ENCODE data around the gene KIAA1958. TPM values are rescaled to one million over a fixed set of nuclear protein-coding genes. Genes with fewer than 3 reads are reported as not detected.
"Not testable (repeated sequence)": the region's sequence is repeated elsewhere in the genome, so short reads cannot be mapped to it uniquely, and the experiment has no call there.

KIAA1958 gene
- polyA plus RNA-seq, 3 donors from 2014 or later: 0.57 to 2.7 (median 1.2) TPM

DNA sequence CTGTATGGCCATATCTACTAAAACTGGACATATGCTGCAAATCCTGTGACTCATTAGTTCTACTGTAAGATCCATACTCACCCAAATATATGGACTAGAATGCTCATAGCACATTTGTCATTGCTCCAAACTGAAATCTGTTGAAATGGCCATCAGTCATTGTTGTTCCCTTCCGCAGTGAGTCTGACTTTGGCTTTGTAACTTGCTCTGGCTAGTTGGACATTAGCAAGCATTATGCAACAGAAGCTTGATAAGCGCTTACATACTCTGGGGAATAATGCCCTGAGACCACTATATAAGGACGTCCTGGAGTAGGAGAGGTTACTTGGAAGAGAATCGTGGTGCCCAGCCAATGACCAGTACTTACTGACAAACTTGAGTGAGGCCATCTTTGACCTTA, 9.0 kb downstream of the KIAA1958 start:
- no peak overlapping the region for H3K27ac Mint-ChIP-seq
- peaks cover 9 to 21% (median 12%) of the 10 kb centered on the region in 6 donors for H3K9me3 Mint-ChIP-seq
- H3K4me3 Mint-ChIP-seq: no peak overlapping the region
- peaks cover 0 to 4% (median 4%) of the 10 kb centered on the region in 3 donors for H3K27me3 Mint-ChIP-seq (ENCODE audit: low read depth in 3 of 3)
- no peaks in the 10 kb centered on the region for H3K4me1 Mint-ChIP-seq
- H3K36me3 Mint-ChIP-seq: peaks cover 16 to 24% (median 18%) of the 10 kb centered on the region in 3 donors
- no peak for DNase-seq

DNA sequence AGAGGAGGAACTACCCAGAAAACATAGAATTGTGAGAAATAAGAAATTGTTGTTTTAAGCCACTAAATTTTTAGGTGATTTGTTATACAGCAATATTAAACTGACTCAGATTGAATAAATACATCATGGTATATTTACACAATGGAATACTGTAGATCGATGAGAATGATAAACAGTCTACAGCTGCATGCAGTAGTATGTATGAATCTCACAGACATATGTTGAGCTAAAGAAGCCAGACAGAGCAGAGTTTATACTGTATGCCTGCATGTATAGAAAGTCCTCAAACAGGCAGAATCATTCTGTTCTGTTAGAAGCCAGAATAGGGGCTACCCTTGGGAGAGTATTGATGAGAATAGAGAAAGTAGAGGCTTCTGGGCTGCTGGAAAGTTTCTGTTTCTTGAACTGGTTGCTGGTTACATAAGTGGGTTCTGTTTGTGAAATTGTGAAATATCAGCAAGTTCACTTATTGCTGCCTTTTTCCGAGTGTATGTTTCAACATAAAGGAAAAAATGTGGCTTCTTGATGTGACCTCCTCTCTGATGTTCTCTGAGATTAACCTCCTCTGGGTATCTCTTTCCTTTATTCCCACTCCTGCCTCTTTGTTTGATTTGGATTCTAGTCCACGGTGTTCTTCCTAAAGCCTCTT, 9.6 kb downstream of the KIAA1958 start:
- Mint-ChIP-seq H3K27ac (no peak overlapping the region), H3K27me3 (ENCODE audit: low read depth in 3 of 3) (peaks cover 0 to 4% (median 4%) of the 10 kb centered on the region in 3 donors), H3K36me3 (peaks cover 16 to 24% (median 18%) of the 10 kb centered on the region in 3 donors), H3K4me3 (no peak overlapping the region), H3K4me1 (no peaks in the 10 kb centered on the region), H3K9me3 (peaks cover 9 to 21% (median 12%) of the 10 kb centered on the region in 6 donors)
- no peak for DNase-seq

DNA sequence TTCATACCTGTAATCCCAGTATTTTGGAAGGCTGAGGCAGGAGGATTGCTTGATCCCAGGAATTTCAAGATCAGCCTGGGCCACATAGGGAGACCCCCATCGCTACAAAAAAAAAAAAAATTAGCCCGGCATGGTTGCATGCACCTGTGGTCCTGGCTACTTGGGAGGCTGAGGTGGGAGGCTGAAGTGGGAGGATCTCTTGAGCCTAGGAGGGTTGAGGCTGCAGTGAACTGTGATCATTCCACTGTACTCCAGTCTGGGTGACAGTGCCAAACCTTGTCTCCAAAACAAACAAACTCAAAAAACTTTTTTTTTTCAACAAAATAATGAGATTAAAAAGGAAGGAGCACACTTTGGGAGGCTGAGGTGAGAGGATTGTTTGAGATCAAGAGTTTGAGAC, 14.2 kb downstream of the KIAA1958 start:
- no peaks in the 10 kb centered on the region for H3K4me1 Mint-ChIP-seq
- no peak overlapping the region for H3K4me3 Mint-ChIP-seq
- no peak for DNase-seq
- peaks cover 0 to 4% (median 0%) of the 10 kb centered on the region in 3 donors for H3K36me3 Mint-ChIP-seq
- no peak overlapping the region for H3K27ac Mint-ChIP-seq
- peaks cover 0 to 4% (median 0%) of the 10 kb centered on the region in 3 donors for H3K27me3 Mint-ChIP-seq (ENCODE audit: low read depth in 3 of 3)
- no peaks in the 10 kb centered on the region for H3K9me3 Mint-ChIP-seq

DNA sequence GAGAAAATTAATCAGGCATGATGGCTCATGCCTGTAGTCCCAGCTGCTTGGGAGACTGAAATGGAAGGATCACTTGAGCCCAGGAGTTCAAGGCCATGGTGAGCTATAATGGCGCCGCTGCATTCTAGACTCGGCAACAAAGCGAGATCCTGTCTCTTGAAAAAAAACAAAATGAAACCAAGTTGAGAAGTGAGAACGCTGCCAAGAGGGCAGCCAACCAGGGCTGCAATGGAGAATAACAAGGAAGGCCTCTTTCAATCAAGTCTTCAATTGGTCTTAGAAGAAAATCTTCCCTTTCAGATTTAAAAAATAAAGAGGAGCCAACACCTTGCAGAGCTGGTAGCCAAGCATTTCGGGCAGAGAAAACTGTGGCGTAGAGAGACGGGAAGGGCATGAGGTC, 14.7 kb downstream of the KIAA1958 start:
- Mint-ChIP-seq H3K27me3 (ENCODE audit: low read depth in 3 of 3) (peaks cover 0 to 4% (median 0%) of the 10 kb centered on the region in 3 donors), H3K4me1 (no peaks in the 10 kb centered on the region), H3K4me3 (no peak overlapping the region)

DNA sequence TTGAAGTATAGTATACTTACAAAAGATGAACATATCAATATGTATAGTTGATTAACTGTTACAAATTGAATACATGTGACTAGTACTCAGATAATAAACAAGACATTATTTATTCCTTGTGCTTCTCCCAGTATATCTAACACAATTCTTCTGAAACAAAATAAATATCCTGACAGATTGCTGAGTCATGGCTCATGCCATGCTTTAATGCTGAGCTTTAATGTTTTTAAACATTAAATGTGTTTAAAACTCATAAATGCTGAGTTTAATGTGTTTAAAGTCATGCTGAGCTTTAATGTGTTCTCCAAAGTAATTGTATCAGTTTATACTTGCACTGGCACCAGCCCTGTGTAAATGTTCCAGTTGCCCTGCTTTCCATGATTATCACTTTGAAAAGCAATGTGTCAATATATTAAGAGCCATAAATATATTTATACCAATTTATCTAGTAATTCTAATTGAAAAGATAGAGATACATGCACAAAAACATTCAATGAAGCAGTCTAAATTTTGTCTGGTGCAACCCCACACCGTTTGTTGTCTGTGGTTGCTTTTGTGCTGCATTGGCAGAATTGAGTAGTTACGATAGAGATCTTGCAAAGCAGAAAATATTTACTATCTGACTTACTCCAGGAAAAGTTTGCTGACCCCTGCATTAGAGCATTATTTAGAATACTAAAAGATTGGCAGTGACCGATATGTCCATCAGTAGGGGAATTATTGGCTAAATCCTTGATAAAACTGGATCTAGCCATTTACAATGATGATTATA, 15.7 kb downstream of the KIAA1958 start:
- Mint-ChIP-seq H3K27ac (no peak overlapping the region), H3K4me3 (no peak overlapping the region), H3K36me3 (peaks cover 0 to 4% (median 0%) of the 10 kb centered on the region in 3 donors), H3K27me3 (ENCODE audit: low read depth in 3 of 3) (peaks cover 0 to 3% (median 0%) of the 10 kb centered on the region in 3 donors), H3K4me1 (no peaks in the 10 kb centered on the region), H3K9me3 (no peaks in the 10 kb centered on the region)
- no peak for DNase-seq

More for the DNA sequence above, 14.7 kb downstream of the KIAA1958 start:
- no peak overlapping the region for H3K27ac Mint-ChIP-seq
- H3K9me3 Mint-ChIP-seq: no peaks in the 10 kb centered on the region
- DNase-seq: no peak
- H3K36me3 Mint-ChIP-seq: peaks cover 0 to 4% (median 0%) of the 10 kb centered on the region in 3 donors

DNA sequence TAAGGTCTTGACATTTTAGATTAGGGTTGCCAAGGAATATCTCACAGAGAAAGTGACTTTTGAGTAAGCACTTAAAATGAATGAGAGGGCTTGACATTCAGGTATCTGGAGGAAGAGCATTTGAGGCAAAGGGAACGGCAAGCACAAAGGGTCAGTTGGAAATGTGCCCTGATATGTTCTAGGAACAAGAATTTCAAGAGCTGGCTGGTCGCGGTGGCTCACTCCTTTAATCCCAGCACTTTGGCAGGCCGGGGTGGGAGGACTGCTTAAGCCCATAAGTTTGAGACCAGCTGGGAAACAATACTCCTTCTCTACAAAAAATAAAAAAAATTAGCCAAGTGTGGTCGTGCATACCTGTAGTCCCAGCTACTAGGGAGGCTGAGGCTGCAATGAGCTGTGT, 16.5 kb downstream of the KIAA1958 start:
- H3K9me3 Mint-ChIP-seq: no peaks in the 10 kb centered on the region
- no peak for DNase-seq
- no peak overlapping the region for H3K4me3 Mint-ChIP-seq
- H3K27me3 Mint-ChIP-seq (ENCODE audit: low read depth in 3 of 3): peaks cover 0 to 3% (median 0%) of the 10 kb centered on the region in 3 donors
- H3K36me3 Mint-ChIP-seq: peaks cover 0 to 4% (median 0%) of the 10 kb centered on the region in 3 donors
- no peaks in the 10 kb centered on the region for H3K4me1 Mint-ChIP-seq
- H3K27ac Mint-ChIP-seq: no peak overlapping the region

DNA sequence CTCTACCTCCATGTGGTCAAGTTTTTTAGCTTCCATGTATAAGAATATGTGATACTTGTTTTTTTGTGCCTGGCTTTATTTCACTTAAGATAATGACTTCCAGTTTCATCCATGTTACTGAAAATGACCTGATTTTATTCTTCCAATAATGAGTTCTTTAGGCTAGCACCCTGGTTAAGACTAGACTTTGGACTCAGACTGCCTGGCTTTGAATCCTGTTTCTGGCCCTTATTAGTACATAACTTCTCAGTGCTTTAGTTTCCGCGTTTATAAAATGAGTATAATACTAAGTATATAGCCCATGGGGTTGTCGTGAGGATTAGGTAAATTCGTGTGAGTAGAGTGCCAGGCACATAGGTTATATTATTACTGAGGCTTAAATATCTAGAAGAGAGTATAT, 18.5 kb downstream of the KIAA1958 start:
- no peaks in the 10 kb centered on the region for H3K9me3 Mint-ChIP-seq
- no peak overlapping the region for H3K27ac Mint-ChIP-seq
- H3K36me3 Mint-ChIP-seq: peaks cover 0 to 4% (median 0%) of the 10 kb centered on the region in 3 donors

DNA sequence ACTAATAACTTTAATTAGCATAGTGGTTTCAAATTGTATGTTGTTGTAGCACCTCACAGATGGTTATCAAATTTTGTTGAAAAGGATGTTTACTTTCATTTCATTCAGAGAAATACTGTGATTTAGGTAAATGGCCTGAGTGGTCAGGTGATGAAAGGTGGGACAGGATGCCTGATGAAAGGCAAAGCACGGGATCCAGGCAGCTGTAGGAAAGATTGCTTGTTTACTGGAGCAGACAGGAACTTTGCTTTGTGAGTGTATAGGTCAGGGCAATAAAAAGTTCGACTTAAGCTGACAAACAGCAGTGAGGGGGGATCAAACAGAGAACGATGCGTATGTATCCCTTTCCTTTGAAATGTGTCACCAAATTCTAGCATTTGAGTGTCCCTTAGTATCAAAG, 19.0 kb downstream of the KIAA1958 start:
- Mint-ChIP-seq H3K27me3 (ENCODE audit: low read depth in 3 of 3) (peaks cover 0 to 3% (median 0%) of the 10 kb centered on the region in 3 donors), H3K4me3 (no peak overlapping the region), H3K36me3 (peaks cover 0 to 4% (median 0%) of the 10 kb centered on the region in 3 donors), H3K27ac (no peak overlapping the region), H3K4me1 (no peaks in the 10 kb centered on the region), H3K9me3 (no peaks in the 10 kb centered on the region)
- DNase-seq: no peak

More for the DNA sequence above, 18.5 kb downstream of the KIAA1958 start:
- Mint-ChIP-seq H3K4me3 (no peak overlapping the region), H3K27me3 (ENCODE audit: low read depth in 3 of 3) (peaks cover 0 to 3% (median 0%) of the 10 kb centered on the region in 3 donors), H3K4me1 (no peaks in the 10 kb centered on the region)
- no peak for DNase-seq

DNA sequence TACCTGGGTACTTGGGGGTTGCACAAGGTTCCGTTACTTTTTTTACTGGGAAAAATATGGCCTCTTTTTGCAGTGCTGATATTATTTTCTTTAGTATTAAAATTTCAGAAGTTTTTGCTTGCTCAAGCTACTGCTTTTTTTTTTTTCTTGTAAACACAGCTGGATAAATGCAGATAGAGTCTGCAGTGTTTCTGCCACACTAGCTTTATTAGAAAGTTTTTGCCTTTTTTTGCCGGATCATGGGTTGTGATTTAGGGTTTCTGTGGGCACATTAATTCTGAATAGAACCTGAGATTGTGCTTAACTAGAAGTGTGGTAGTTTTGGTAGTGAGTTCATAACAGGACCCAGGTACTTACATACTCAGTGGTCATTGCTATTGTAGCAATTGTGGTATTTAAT, 19.9 kb downstream of the KIAA1958 start:
- H3K4me3 Mint-ChIP-seq: no peak overlapping the region

DNA sequence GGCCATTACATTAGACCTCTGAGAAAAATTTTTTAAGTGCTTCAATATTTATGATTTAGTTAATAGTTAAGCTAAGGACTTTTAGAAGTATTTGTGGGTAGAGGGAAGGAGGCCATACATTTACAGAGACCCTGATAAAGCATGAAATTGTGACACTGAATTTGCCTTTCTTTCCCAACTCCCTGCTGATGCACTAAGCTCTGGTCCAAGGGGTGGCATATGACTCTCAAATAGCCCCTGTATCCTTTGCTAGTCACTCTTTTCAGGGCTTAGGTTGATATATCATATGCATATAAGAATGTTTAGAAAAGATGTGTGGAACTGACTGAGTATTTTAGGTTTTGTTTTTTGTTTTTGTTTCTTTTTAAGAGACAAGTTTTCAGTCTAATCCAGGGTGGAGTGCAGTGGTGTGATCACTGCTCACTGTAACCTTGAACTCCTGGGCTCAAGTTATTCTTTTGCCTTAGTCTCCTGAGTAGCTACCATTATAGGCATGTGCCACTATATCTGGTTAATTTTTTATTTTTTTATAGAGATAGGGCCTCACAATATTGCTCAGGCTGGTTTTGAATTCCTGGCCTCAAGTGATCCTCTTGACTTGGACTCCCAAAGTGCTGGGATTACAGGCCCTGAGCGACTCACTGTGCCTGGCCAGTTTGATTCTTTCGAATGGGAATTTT, 20.5 kb downstream of the KIAA1958 start:
- H3K27ac Mint-ChIP-seq: no peak overlapping the region
- no peak overlapping the region for H3K4me3 Mint-ChIP-seq

More for the DNA sequence above, 19.9 kb downstream of the KIAA1958 start:
- H3K27me3 Mint-ChIP-seq (ENCODE audit: low read depth in 3 of 3): peaks cover 0 to 3% (median 0%) of the 10 kb centered on the region in 3 donors
- DNase-seq: no peak
- H3K27ac Mint-ChIP-seq: no peak overlapping the region
- no peaks in the 10 kb centered on the region for H3K4me1 Mint-ChIP-seq
- peaks cover 0 to 4% (median 0%) of the 10 kb centered on the region in 3 donors for H3K36me3 Mint-ChIP-seq
- H3K9me3 Mint-ChIP-seq: no peaks in the 10 kb centered on the region

DNA sequence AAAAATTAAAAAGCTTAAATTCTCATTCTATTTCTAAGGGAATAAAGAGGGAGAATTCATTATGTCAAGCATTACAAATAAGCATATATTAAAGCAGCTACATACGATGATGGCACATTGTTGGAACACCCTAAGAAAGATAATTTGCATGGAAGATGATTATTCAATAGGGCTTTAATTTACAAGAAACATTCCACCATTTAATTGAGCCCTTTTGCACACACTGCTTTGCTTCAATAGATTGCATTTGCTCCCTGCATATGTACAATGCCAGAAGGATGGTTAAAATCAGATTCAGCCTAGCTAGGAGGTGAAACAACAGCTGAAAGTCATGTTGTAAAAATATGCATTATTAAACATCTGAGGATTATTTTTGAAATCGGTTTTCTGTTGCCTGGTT, 21.8 kb downstream of the KIAA1958 start:
- Mint-ChIP-seq H3K9me3 (no peaks in the 10 kb centered on the region), H3K27ac (no peak overlapping the region), H3K4me1 (no peaks in the 10 kb centered on the region)

More for the DNA sequence above, 20.5 kb downstream of the KIAA1958 start:
- Mint-ChIP-seq H3K36me3 (no peaks in the 10 kb centered on the region), H3K27me3 (ENCODE audit: low read depth in 3 of 3) (peaks cover 0 to 4% (median 0%) of the 10 kb centered on the region in 3 donors), H3K9me3 (no peaks in the 10 kb centered on the region), H3K4me1 (no peaks in the 10 kb centered on the region)
- no peak for DNase-seq

DNA sequence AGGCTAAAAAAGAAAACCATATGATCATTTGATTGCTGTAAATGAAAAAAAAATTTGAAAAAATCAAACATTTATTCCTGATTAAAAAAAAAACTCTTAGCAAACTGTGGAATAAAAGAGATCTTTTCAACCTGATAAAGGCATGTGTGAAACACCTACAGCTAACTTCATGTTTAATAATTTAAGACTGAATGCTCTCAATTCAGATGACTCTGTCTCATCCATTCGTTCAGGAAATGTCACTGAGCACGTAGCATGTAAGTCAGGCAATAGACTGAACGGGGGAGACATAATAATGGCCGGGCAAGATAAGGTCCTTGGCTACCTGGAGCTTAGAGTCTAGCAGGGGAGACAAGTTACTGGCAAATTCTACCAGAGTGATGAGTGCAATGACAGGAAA, 25.8 kb downstream of the KIAA1958 start:
- not testable (repeated sequence) for H3K27ac Mint-ChIP-seq, H3K9me3 Mint-ChIP-seq

More for the DNA sequence above, 21.8 kb downstream of the KIAA1958 start:
- H3K27me3 Mint-ChIP-seq (ENCODE audit: low read depth in 3 of 3): peaks cover 0 to 5% (median 0%) of the 10 kb centered on the region in 3 donors
- no peak overlapping the region for H3K4me3 Mint-ChIP-seq
- no peak for DNase-seq
- no peaks in the 10 kb centered on the region for H3K36me3 Mint-ChIP-seq

DNA sequence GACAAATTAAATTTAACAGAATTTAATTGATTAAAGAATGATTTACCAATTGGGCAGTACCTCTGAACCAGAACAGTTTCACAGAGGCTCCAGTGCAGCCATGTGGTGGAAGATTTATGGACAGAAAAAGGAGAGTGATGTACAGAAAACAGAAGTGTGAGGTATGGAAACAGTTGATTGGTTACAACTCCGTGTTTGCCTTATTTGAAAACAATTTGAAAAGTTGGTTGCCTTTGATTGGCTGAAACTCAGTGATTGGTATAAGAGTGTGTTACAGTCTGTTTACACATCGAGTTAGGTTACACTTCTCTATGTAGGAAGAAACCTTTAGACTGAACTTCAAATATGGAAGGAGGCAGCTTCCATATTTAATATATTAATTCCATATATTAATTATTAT, 30.1 kb downstream of the KIAA1958 start:
- H3K4me1 Mint-ChIP-seq: no peaks in the 10 kb centered on the region

More for the DNA sequence above, 25.8 kb downstream of the KIAA1958 start:
- not testable (repeated sequence) for DNase-seq; H3K27me3 Mint-ChIP-seq (ENCODE audit: low read depth in 3 of 3); H3K36me3 Mint-ChIP-seq; H3K4me1 Mint-ChIP-seq; H3K4me3 Mint-ChIP-seq

DNA sequence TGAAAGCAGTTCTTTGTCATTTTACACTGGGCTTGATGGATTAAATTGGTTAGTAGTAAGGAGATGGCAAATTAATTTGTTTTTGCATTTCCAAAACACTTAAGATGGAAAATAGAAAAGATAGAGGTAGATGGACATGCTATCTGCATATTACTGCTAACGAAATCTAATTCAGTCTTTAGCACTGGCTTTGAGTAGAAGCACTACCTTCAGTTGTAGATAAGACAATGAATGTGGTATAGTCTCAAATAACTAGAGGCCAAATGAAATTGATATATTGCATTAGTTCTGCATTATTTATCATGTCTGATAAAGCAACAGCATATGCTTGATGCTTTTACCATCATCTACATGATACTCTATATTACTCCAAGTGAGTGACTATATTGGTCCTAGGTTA, 33.4 kb downstream of the KIAA1958 start:
- Mint-ChIP-seq H3K4me3 (no peak overlapping the region), H3K36me3 (no peaks in the 10 kb centered on the region), H3K9me3 (no peaks in the 10 kb centered on the region), H3K4me1 (no peaks in the 10 kb centered on the region), H3K27me3 (ENCODE audit: low read depth in 3 of 3) (peaks cover 0 to 4% (median 0%) of the 10 kb centered on the region in 3 donors), H3K27ac (no peak overlapping the region)
- no peak for DNase-seq

More for the DNA sequence above, 30.1 kb downstream of the KIAA1958 start:
- no peaks in the 10 kb centered on the region for H3K9me3 Mint-ChIP-seq
- DNase-seq: no peak
- peaks cover 0 to 4% (median 0%) of the 10 kb centered on the region in 3 donors for H3K27me3 Mint-ChIP-seq (ENCODE audit: low read depth in 3 of 3)
- no peaks in the 10 kb centered on the region for H3K36me3 Mint-ChIP-seq
- H3K27ac Mint-ChIP-seq: no peak overlapping the region
- H3K4me3 Mint-ChIP-seq: no peak overlapping the region

All from immature natural killer cell (primary cell).